Mononuclear cell (primary cell): ENCODE measurements around the gene SLC6A2. TPM values are rescaled to one million over a fixed set of nuclear protein-coding genes. Genes with fewer than 3 reads are reported as not detected.

Experiments
- H3K27me3 ChIP-seq: 2 replicates; pipeline ENCODE4 v1.6.0; 2011; ENCODE audit warnings: low read length, control low read depth; ENCODE audit not compliant: insufficient read depth
- H3K4me1 ChIP-seq: 2 replicates; pipeline ENCODE4 v1.5.1; 2011; ENCODE audit warnings: mild to moderate bottlenecking, low read length, control low read depth; ENCODE audit not compliant: insufficient read depth
- H3K4me3 ChIP-seq: 2 replicates; pipeline ENCODE4 v1.5.1; 2011; ENCODE audit warnings: mild to moderate bottlenecking, low read length, moderate library complexity
- H3K9me3 ChIP-seq: 2 replicates; pipeline ENCODE4 v1.5.1; 2011; ENCODE audit warnings: low read depth, mild to moderate bottlenecking, control low read depth, low read length
- total RNA-seq: library from RNA; depleted of rRNA; stranded (reverse); fragments of >200 nt; gene quantifications from one replicate; pipeline ENCODE4 v1.2.3, GENCODE V29; 2012

The SLC6A2 gene
- total RNA-seq, 1 donor: not detected

- no peaks in the 10 kb centered on the region for H3K4me1 ChIP-seq
- no peaks in the 10 kb centered on the region for H3K9me3 ChIP-seq
- H3K4me3 ChIP-seq: no peak overlapping the region
- peaks cover 9% of the 10 kb centered on the region for H3K27me3 ChIP-seq
These were observed 5.0 kb downstream of the SLC6A2 start for GRCh38 chr16:55660828-55661227.

- no peak overlapping the region for H3K4me3 ChIP-seq
- H3K9me3 ChIP-seq: no peaks in the 10 kb centered on the region
- no peaks in the 10 kb centered on the region for H3K27me3 ChIP-seq
- no peaks in the 10 kb centered on the region for H3K4me1 ChIP-seq
These were observed 6.3 kb downstream of the SLC6A2 start for GRCh38 chr16:55661941-55662643.

GRCh38 chr16:55662644-55663031 lies 6.8 kb downstream of the SLC6A2 start:
- H3K4me1 ChIP-seq: no peaks in the 10 kb centered on the region
- H3K27me3 ChIP-seq: no peaks in the 10 kb centered on the region
- no peaks in the 10 kb centered on the region for H3K9me3 ChIP-seq
- no peak overlapping the region for H3K4me3 ChIP-seq

GRCh38 chr16:55663225-55663624 lies 7.4 kb downstream of the SLC6A2 start:
- no peaks in the 10 kb centered on the region for H3K9me3 ChIP-seq
- H3K4me3 ChIP-seq: no peak overlapping the region
- H3K4me1 ChIP-seq: no peaks in the 10 kb centered on the region
- no peaks in the 10 kb centered on the region for H3K27me3 ChIP-seq

- H3K4me3 ChIP-seq: no peak overlapping the region
- H3K9me3 ChIP-seq: no peaks in the 10 kb centered on the region
- H3K4me1 ChIP-seq: no peaks in the 10 kb centered on the region
- no peaks in the 10 kb centered on the region for H3K27me3 ChIP-seq
These were observed 8.2 kb downstream of the SLC6A2 start for GRCh38 chr16:55663765-55664677.

- Histone ChIP-seq H3K9me3 (no peaks in the 10 kb centered on the region), H3K27me3 (no peaks in the 10 kb centered on the region), H3K4me1 (no peaks in the 10 kb centered on the region), H3K4me3 (no peak overlapping the region)
These were observed 9.1 kb downstream of the SLC6A2 start for GRCh38 chr16:55664786-55665407.

GRCh38 chr16:55665511-55665910 lies 9.7 kb downstream of the SLC6A2 start:
- no peaks in the 10 kb centered on the region for H3K9me3 ChIP-seq
- H3K4me3 ChIP-seq: no peak overlapping the region
- no peaks in the 10 kb centered on the region for H3K4me1 ChIP-seq
- H3K27me3 ChIP-seq: no peaks in the 10 kb centered on the region

GRCh38 chr16:55666012-55666411 lies 10.2 kb downstream of the SLC6A2 start:
- Histone ChIP-seq H3K4me3 (no peak overlapping the region), H3K4me1 (no peaks in the 10 kb centered on the region), H3K27me3 (no peaks in the 10 kb centered on the region), H3K9me3 (no peaks in the 10 kb centered on the region)

- Histone ChIP-seq H3K4me3 (no peak overlapping the region), H3K4me1 (no peaks in the 10 kb centered on the region), H3K9me3 (no peaks in the 10 kb centered on the region), H3K27me3 (no peaks in the 10 kb centered on the region)
These were observed 12.0 kb downstream of the SLC6A2 start for GRCh38 chr16:55667753-55668152.

- Histone ChIP-seq H3K4me1 (no peaks in the 10 kb centered on the region), H3K27me3 (no peaks in the 10 kb centered on the region), H3K4me3 (no peak overlapping the region), H3K9me3 (no peaks in the 10 kb centered on the region)
These were observed 12.8 kb downstream of the SLC6A2 start for GRCh38 chr16:55668340-55669281.

GRCh38 chr16:55671206-55671973 lies 15.6 kb downstream of the SLC6A2 start:
- no peaks in the 10 kb centered on the region for H3K27me3 ChIP-seq
- no peaks in the 10 kb centered on the region for H3K4me1 ChIP-seq
- no peak overlapping the region for H3K4me3 ChIP-seq
- H3K9me3 ChIP-seq: no peaks in the 10 kb centered on the region

- no peaks in the 10 kb centered on the region for H3K9me3 ChIP-seq
These were observed 16.1 kb downstream of the SLC6A2 start for GRCh38 chr16:55671974-55672280.

GRCh38 chr16:55672471-55672870 lies 16.7 kb downstream of the SLC6A2 start:
- no peak overlapping the region for H3K4me3 ChIP-seq
- H3K4me1 ChIP-seq: no peaks in the 10 kb centered on the region
- H3K27me3 ChIP-seq: no peaks in the 10 kb centered on the region
- no peaks in the 10 kb centered on the region for H3K9me3 ChIP-seq

More at GRCh38 chr16:55671974-55672280, 16.1 kb downstream of the SLC6A2 start:
- no peak overlapping the region for H3K4me3 ChIP-seq
- no peaks in the 10 kb centered on the region for H3K4me1 ChIP-seq
- no peaks in the 10 kb centered on the region for H3K27me3 ChIP-seq
